IMR-90 (cell line): ENCODE data around the gene TIMM13. TPM values are rescaled to one million over a fixed set of nuclear protein-coding genes. Genes with fewer than 3 reads are reported as not detected.

Experiments
- ATAC-seq: fragments of 200-7000 bp; cut with Tn5 transposase; 2 replicates; pipeline ENCODE4 v1.9.1; 2020; ENCODE audit warnings: low read depth, mild to moderate bottlenecking, moderate library complexity
- BruUV-seq: library from RNA; stranded (reverse); fragments of 400-500 nt; replicated peaks from 2 replicates; lab custom pipeline; 2021; lab: Mats Ljungman, UMichigan
- CTCF ChIA-PET: fragments of 300-600 bp; formaldehyde crosslinking; extraction: SDS; loops from one replicate; lab custom pipeline; 2021; ENCODE audit warnings: antibody characterized with exemption; lab: Yijun Ruan, JAX
- POLR2A ChIA-PET: fragments of 300-600 bp; sonication (Branson Sonifier 250); formaldehyde crosslinking; loops from one replicate; lab custom pipeline; 2022; ENCODE audit warnings: antibody characterized with exemption; ENCODE audit not compliant: unreplicated experiment; lab: Charles Lee
- DNase-seq: peaks from one replicate; pipeline ENCODE4 v3.0.0; 2013
- H2AFZ ChIP-seq: replicated peaks from 2 replicates; pipeline ENCODE3; 2013; ENCODE audit warnings: low read length, mild to moderate bottlenecking; ENCODE audit not compliant: poor library complexity
- H2AK5ac ChIP-seq: 2 replicates; pipeline ENCODE4 v1.6.1; 2013; ENCODE audit warnings: low read depth, low read length, inconsistent platforms
- H2AK9ac ChIP-seq: replicated peaks from 2 replicates; pipeline ENCODE3; 2013; ENCODE audit warnings: mild to moderate bottlenecking, low read depth, low read length, moderate library complexity; ENCODE audit not compliant: poor library complexity
- H2BK120ac ChIP-seq: 2 replicates; pipeline ENCODE4 v1.6.1; 2013; ENCODE audit warnings: low read depth, low read length, inconsistent platforms
- H2BK15ac ChIP-seq: 3 replicates; pipeline ENCODE4 v1.6.1; 2013; ENCODE audit warnings: low read depth, low read length, inconsistent platforms
- H2BK20ac ChIP-seq: 2 replicates; pipeline ENCODE4 v1.6.1; 2013; ENCODE audit warnings: low read depth, mild to moderate bottlenecking, inconsistent platforms, low read length, moderate library complexity
- H2BK5ac ChIP-seq: 2 replicates; pipeline ENCODE4 v1.6.1; 2013; ENCODE audit warnings: mild to moderate bottlenecking, low read depth, low read length, inconsistent platforms; ENCODE audit not compliant: poor library complexity, severe bottlenecking
- H3K14ac ChIP-seq: replicated peaks from 2 replicates; pipeline ENCODE4 v1.6.1; 2013; ENCODE audit warnings: low read depth, low read length, inconsistent platforms
- H3K18ac ChIP-seq: 2 replicates; pipeline ENCODE4 v1.6.1; 2013; ENCODE audit warnings: low read depth, low read length, control low read depth
- H3K23ac ChIP-seq: 2 replicates; pipeline ENCODE4 v1.6.1; 2013; ENCODE audit warnings: low read depth, low read length, inconsistent platforms
- H3K27ac ChIP-seq: 2 replicates; pipeline ENCODE4 v1.5.1; 2013; ENCODE audit warnings: mild to moderate bottlenecking, control low read depth, low read length; ENCODE audit not compliant: insufficient read depth
- H3K27me3 ChIP-seq: 2 replicates; pipeline ENCODE4 v1.6.1; 2013; ENCODE audit warnings: low read length; ENCODE audit not compliant: control insufficient read depth, insufficient read depth
- H3K36me3 ChIP-seq: 2 replicates; pipeline ENCODE4 v1.6.1; 2013; ENCODE audit warnings: low read length, mixed read lengths; ENCODE audit not compliant: control insufficient read depth, insufficient read depth
- H3K4ac ChIP-seq: 2 replicates; pipeline ENCODE4 v1.6.1; 2013; ENCODE audit warnings: low read depth, low read length, inconsistent platforms
- H3K4me1 ChIP-seq: 2 replicates; pipeline ENCODE4 v1.6.1; 2013; ENCODE audit warnings: low read length, mixed read lengths; ENCODE audit not compliant: control insufficient read depth, insufficient read depth
- H3K4me2 ChIP-seq: 2 replicates; pipeline ENCODE4 v1.6.1; 2013; ENCODE audit warnings: low read depth, mild to moderate bottlenecking, control low read depth, low read length, moderate library complexity
- H3K4me3 ChIP-seq: 2 replicates; pipeline ENCODE4 v1.5.1; 2013; ENCODE audit warnings: low read depth, mild to moderate bottlenecking, control low read depth, low read length, moderate library complexity; ENCODE audit not compliant: insufficient read depth
- H3K56ac ChIP-seq: 2 replicates; pipeline ENCODE4 v1.6.1; 2013; ENCODE audit warnings: low read length, inconsistent platforms; ENCODE audit not compliant: insufficient read depth; ENCODE audit errors: extremely low read depth
- H3K79me1 ChIP-seq, 2 experiments: 2 replicates each; pipeline ENCODE4 v1.6.1; 2013; ENCODE audit warnings: low read length in 2 of 2, inconsistent platforms in 1 of 2, low read depth in 1 of 2
- H3K9ac ChIP-seq: 2 replicates; pipeline ENCODE4 v1.6.1; 2013; ENCODE audit warnings: low read depth, low read length, control low read depth
- H3K9me1 ChIP-seq: 2 replicates; pipeline ENCODE4 v1.6.1; 2013; ENCODE audit warnings: low read length, inconsistent platforms; ENCODE audit not compliant: insufficient read depth
- H3K9me3 ChIP-seq: 2 replicates; pipeline ENCODE4 v1.6.1; 2013; ENCODE audit warnings: low read length; ENCODE audit not compliant: control insufficient read depth, insufficient read depth
- H4K20me1 ChIP-seq: 2 replicates; pipeline ENCODE4 v1.6.1; 2013; ENCODE audit warnings: low read length, inconsistent platforms; ENCODE audit not compliant: insufficient read depth
- H4K5ac ChIP-seq: 2 replicates; pipeline ENCODE4 v1.6.1; 2013; ENCODE audit warnings: mild to moderate bottlenecking, low read depth, low read length, control low read depth
- H4K8ac ChIP-seq, 2 experiments: 2 replicates each; pipeline ENCODE4 v1.6.1; 2013; ENCODE audit warnings: low read depth in 2 of 2, low read length in 2 of 2, control low read depth in 1 of 2, inconsistent platforms in 1 of 2
- H4K91ac ChIP-seq: 2 replicates; pipeline ENCODE4 v1.6.1; 2013; ENCODE audit warnings: low read depth, low read length, inconsistent platforms; ENCODE audit not compliant: insufficient read depth
- CEBPB ChIP-seq: IDR thresholded peaks from 2 replicates; pipeline ENCODE4 v1.6.1; 2012; ENCODE audit warnings: low read depth, low read length, improper control_type of control experiment
- RAD21 ChIP-seq: IDR thresholded peaks from 2 replicates; pipeline ENCODE4 v1.6.1; 2012; ENCODE audit warnings: low read length, improper control_type of control experiment
- WGBS, 2 experiments: methylation state at CpG; one replicate each; pipeline versions ENCODE4 v1.1.5 to v1.1.7; 2013; ENCODE audit warnings: missing lambda C conversion rate in 2 of 2; ENCODE audit not compliant: insufficient read length in 1 of 2; ENCODE audit errors: extremely low coverage in 2 of 2; 5-methylcytosine and 5-hydroxymethylcytosine counted together
- dilution Hi-C: fragments of 300-500 bp; cut with HindIII; formaldehyde crosslinking; loops from one replicate; pipeline ENCODE4 v1.14.3; 2018; ENCODE audit warnings: low sequenced_read_pairs; ENCODE audit not compliant: unreplicated experiment
- in situ Hi-C: fragments of 300-500 bp; cut with MboI; formaldehyde crosslinking; loops from 3 replicates; pipeline ENCODE4 v1.14.3; 2019; ENCODE audit warnings: low sequenced_read_pairs, inconsistent platforms, mixed read lengths
- intact Hi-C: fragments of 100-400 bp; cut with micrococcal nuclease; formaldehyde crosslinking; loops from 2 replicates; pipeline ENCODE4 v1.10.0; 2022
- polyA plus RNA-seq, 3 experiments: library from polyadenylated mRNA; depleted of rRNA; stranded (reverse); fragments of >200 nt; gene quantifications; 2 replicates each; pipeline ENCODE4 v1.2.3, GENCODE V29; 2012; ENCODE audit warnings: low replicate concordance in 1 of 3
- total RNA-seq: library from RNA; depleted of rRNA; stranded (reverse); fragments of >200 nt; gene quantifications from 2 replicates; pipeline ENCODE4 v1.2.3, GENCODE V29; 2012
- TF ChIP-seq, protein P1 (sequence below): conservative IDR thresholded peaks from 2 replicates; pipeline ENCODE4 v1.5.1; 2012; ENCODE audit warnings: mild to moderate bottlenecking, low read depth, low read length, improper control_type of control experiment

The TIMM13 gene
- total and polyA plus RNA-seq, 2 of the 4 experiments (the other 2 are of a cell fraction): 21.0 to 62.3 TPM

DNA sequence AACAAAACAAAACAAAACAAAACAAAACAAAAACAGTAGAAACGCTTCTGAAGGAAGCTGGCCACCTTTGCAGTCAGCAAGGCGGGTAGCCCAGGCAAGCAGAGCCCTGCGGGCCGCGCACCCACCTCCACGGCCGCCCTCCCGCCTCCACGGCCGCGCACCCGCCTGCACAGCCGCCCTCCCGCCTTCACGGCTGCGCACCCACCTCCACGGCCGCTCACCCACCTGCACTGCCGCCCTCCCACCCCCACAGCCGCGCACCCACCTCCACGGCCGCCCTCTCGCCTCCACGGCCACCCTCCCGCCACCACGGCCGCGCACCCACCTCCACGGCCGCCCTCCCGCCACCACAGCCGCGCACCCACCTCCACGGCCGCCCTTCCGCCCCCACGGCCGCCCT, 9.0 kb upstream of the TIMM13 start:
- no peak for DNase-seq
- dilution Hi-C loops: no loop called here

More for the DNA sequence above, 9.0 kb upstream of the TIMM13 start:
- CTCF ChIA-PET: no interaction called here
- intact Hi-C loops (no loop called here), in situ Hi-C loops (no loop called here)
- Histone ChIP-seq H3K4ac (no peak overlapping the region), H3K18ac (no peak overlapping the region), H4K91ac (no peak overlapping the region), H2BK15ac (no peak overlapping the region), H3K36me3 (peaks cover 37% of the 10 kb centered on the region), H2AFZ (no peak overlapping the region), H3K79me1 (peaks cover 20 to 36% of the 10 kb centered on the region in 2 experiments), H3K4me2 (no peak overlapping the region), H3K9ac (no peak overlapping the region), H3K56ac (no peak overlapping the region), H3K27ac (no peak overlapping the region), H3K9me1 (no peaks in the 10 kb centered on the region; the same call in 1 of the 2 replicates), H3K9me3 (no peaks in the 10 kb centered on the region), H3K23ac (no peak overlapping the region), H2BK120ac (no peak overlapping the region), H2AK5ac (no peak overlapping the region), H2AK9ac (no peak overlapping the region), H3K14ac (no peak overlapping the region), H3K27me3 (no peaks in the 10 kb centered on the region), H4K20me1 (peaks cover 16% of the 10 kb centered on the region; the same call in 1 of the 2 replicates), H3K4me1 (no peaks in the 10 kb centered on the region), H2BK20ac (no peak overlapping the region), H4K5ac (no peak overlapping the region), H3K4me3 (no peak overlapping the region), H4K8ac (no peak overlapping the region), H2BK5ac (no peak overlapping the region)
- WGBS, 2 experiments: no CpG with 5 or more reads among the region's 39 CpGs
- TF ChIP-seq RAD21: no peak
- TF ChIP-seq, protein P1, sequence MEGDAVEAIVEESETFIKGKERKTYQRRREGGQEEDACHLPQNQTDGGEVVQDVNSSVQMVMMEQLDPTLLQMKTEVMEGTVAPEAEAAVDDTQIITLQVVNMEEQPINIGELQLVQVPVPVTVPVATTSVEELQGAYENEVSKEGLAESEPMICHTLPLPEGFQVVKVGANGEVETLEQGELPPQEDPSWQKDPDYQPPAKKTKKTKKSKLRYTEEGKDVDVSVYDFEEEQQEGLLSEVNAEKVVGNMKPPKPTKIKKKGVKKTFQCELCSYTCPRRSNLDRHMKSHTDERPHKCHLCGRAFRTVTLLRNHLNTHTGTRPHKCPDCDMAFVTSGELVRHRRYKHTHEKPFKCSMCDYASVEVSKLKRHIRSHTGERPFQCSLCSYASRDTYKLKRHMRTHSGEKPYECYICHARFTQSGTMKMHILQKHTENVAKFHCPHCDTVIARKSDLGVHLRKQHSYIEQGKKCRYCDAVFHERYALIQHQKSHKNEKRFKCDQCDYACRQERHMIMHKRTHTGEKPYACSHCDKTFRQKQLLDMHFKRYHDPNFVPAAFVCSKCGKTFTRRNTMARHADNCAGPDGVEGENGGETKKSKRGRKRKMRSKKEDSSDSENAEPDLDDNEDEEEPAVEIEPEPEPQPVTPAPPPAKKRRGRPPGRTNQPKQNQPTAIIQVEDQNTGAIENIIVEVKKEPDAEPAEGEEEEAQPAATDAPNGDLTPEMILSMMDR: no peak
- no peak for TF ChIP-seq CEBPB
- no TSS peak for BruUV-seq
- no peak for ATAC-seq
- POLR2A ChIA-PET: no interaction called here
